NT2/D1 (cell line): ENCODE measurements around the gene ELOB.

Source experiments
- YY1 ChIP-seq: IDR thresholded peaks from 2 replicates; pipeline ENCODE4 v1.6.1; 2011; ENCODE audit not compliant: insufficient read length, insufficient read depth
- ZNF274 ChIP-seq: IDR thresholded peaks from 2 replicates; pipeline ENCODE4 v1.6.1; 2011; ENCODE audit warnings: mild to moderate bottlenecking, low read depth, low read length

DNA sequence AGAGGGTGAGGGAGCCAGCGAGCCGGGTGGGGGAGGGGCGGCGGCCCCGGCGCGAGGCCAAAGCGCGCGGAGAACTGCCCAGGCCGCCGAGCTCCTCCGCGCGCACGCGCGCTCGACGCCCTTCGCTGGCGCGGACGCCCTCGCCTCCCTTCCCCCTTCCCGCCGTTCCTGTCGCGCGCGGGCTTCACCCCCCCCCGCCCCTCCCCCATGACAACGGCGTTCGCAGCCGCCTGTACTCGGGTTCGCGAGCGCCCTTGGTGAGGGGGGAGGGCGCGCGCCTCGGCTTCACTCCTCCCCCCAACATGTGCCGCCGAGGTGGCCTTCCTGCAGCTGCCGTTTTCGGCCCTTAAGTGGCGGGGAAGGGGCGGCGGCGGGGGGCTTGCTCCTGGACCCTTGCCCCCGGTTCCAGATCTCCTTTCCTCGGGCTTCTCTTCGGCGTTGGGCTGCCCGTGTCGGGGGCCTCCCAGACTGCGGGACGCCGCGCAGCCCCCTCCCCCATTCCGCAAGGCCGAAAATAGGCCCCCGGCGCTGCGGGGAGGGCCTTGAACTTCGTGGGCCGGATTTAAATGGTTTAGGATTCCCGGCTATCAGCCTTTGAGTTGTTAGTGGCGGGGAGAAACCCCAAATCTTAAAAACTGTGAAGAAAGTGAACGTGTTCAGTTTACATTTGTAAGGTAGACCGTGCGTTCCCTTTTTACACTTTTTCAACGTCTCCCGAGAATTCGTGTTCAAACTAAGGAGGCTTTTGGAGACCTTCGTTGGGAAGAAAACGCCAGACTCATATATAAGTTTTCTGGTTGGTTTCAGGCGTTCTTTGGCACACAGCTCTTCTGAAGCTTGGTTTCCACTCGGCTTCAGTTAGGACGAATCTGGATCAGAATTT lies 24.0 kb downstream of the ELOB start:
- TF ChIP-seq ZNF274 (no peak), YY1 (no peak)
